Mesendoderm (in vitro differentiated cells): ENCODE measurements around the gene VPS35.

Experiments used
- DNase-seq: peaks from one replicate; pipeline ENCODE4 v3.0.0; 2013
- H2AK5ac ChIP-seq: 2 replicates; pipeline ENCODE4 v1.6.1; 2013; ENCODE audit warnings: low read length, inconsistent platforms
- H2BK120ac ChIP-seq: 2 replicates; pipeline ENCODE4 v1.6.1; 2013; ENCODE audit warnings: low read depth, mild to moderate bottlenecking, low read length, moderate library complexity, mixed read lengths
- H2BK15ac ChIP-seq: replicated peaks from 2 replicates; pipeline ENCODE4 v1.6.1; 2013; ENCODE audit warnings: low read depth, mild to moderate bottlenecking, moderate library complexity
- H2BK5ac ChIP-seq: 2 replicates; pipeline ENCODE4 v1.6.1; 2013; ENCODE audit warnings: low read length, inconsistent platforms
- H3K18ac ChIP-seq: 2 replicates; pipeline ENCODE4 v1.6.1; 2013; ENCODE audit warnings: mild to moderate bottlenecking, low read length, mixed read lengths
- H3K23ac ChIP-seq: one replicate; pipeline ENCODE4 v1.6.1; 2013; ENCODE audit warnings: low read length
- H3K27ac ChIP-seq: 2 replicates; pipeline ENCODE4 v1.5.1; 2013; ENCODE audit warnings: low read depth, mild to moderate bottlenecking, inconsistent platforms, low read length, moderate library complexity
- H3K27me3 ChIP-seq: 2 replicates; pipeline ENCODE4 v1.6.1; 2013; ENCODE audit warnings: low read length, control low read depth, mild to moderate bottlenecking, inconsistent platforms; ENCODE audit not compliant: insufficient read depth, poor library complexity
- H3K36me3 ChIP-seq: 2 replicates; pipeline ENCODE4 v1.6.1; 2013; ENCODE audit warnings: low read length, inconsistent platforms; ENCODE audit not compliant: control insufficient read depth, insufficient read depth
- H3K4ac ChIP-seq: one replicate; pipeline ENCODE4 v1.6.1; 2013; ENCODE audit warnings: low read depth, mild to moderate bottlenecking, low read length, moderate library complexity
- H3K4me1 ChIP-seq: 2 replicates; pipeline ENCODE4 v1.6.1; 2013; ENCODE audit warnings: low read depth, low read length, inconsistent platforms; ENCODE audit not compliant: control insufficient read depth
- H3K4me2 ChIP-seq: 2 replicates; pipeline ENCODE4 v1.6.1; 2013; ENCODE audit warnings: low read length
- H3K4me3 ChIP-seq: 2 replicates; pipeline ENCODE4 v1.5.1; 2013; ENCODE audit warnings: mild to moderate bottlenecking, low read length
- H3K56ac ChIP-seq: one replicate; pipeline ENCODE4 v1.6.1; 2013; ENCODE audit warnings: low read length
- H3K79me1 ChIP-seq: 2 replicates; pipeline ENCODE4 v1.6.1; 2013; ENCODE audit warnings: low read length, inconsistent platforms
- H3K79me2 ChIP-seq: 2 replicates; pipeline ENCODE4 v1.6.1; 2013; ENCODE audit warnings: mild to moderate bottlenecking, low read length; ENCODE audit not compliant: control insufficient read depth, insufficient read depth
- H3K9ac ChIP-seq: 2 replicates; pipeline ENCODE4 v1.6.1; 2013; ENCODE audit warnings: low read length, inconsistent platforms
- H4K5ac ChIP-seq: one replicate; pipeline ENCODE4 v1.6.1; 2013; ENCODE audit warnings: low read length
- H4K8ac ChIP-seq: one replicate; pipeline ENCODE4 v1.6.1; 2013; ENCODE audit warnings: low read depth, mild to moderate bottlenecking, control low read depth, low read length, moderate library complexity
- WGBS: extraction: QIAGEN DNeasy Blood & Tissue Kit; methylation state at CpG from one replicate; pipeline ENCODE4 v1.1.7; 2013; ENCODE audit warnings: low lambda C conversion rate, missing lambda C conversion rate; ENCODE audit not compliant: insufficient coverage; ENCODE audit errors: extremely low coverage; 5-methylcytosine and 5-hydroxymethylcytosine counted together

The VPS35 gene

GRCh38 chr16:46727630-46728029 lies 38.7 kb upstream of the VPS35 start:
- no peak overlapping the region for H3K18ac ChIP-seq
- no CpG with 5 or more reads among the region's 9 CpGs for WGBS
- H3K4ac ChIP-seq: no peak overlapping the region
- no peaks in the 10 kb centered on the region for H3K27me3 ChIP-seq
- H2BK15ac ChIP-seq: no peak overlapping the region
- H2BK120ac ChIP-seq: no peak overlapping the region
- H3K27ac ChIP-seq: no peak overlapping the region
- no peak overlapping the region for H2BK5ac ChIP-seq
- H3K4me3 ChIP-seq: no peak overlapping the region
- no peaks in the 10 kb centered on the region for H3K79me2 ChIP-seq
- H3K4me2 ChIP-seq: no peak overlapping the region
- no peak overlapping the region for H4K5ac ChIP-seq
- DNase-seq: no peak
- no peak overlapping the region for H3K23ac ChIP-seq
- H3K79me1 ChIP-seq: no peaks in the 10 kb centered on the region
- no peak overlapping the region for H4K8ac ChIP-seq
- H2AK5ac ChIP-seq: no peak overlapping the region
- H3K4me1 ChIP-seq: peaks cover 3% of the 10 kb centered on the region
- no peak overlapping the region for H3K9ac ChIP-seq
- H3K36me3 ChIP-seq: no peaks in the 10 kb centered on the region
- no peak overlapping the region for H3K56ac ChIP-seq

GRCh38 chr16:46727184-46727583 lies 38.2 kb upstream of the VPS35 start:
- H3K9ac ChIP-seq: no peak overlapping the region
- H2BK5ac ChIP-seq: no peak overlapping the region
- no peaks in the 10 kb centered on the region for H3K79me1 ChIP-seq
- no peak overlapping the region for H2BK120ac ChIP-seq
- no peak overlapping the region for H3K4ac ChIP-seq
- no peak overlapping the region for H4K8ac ChIP-seq
- H3K36me3 ChIP-seq: no peaks in the 10 kb centered on the region
- no peak overlapping the region for H3K23ac ChIP-seq
- H2AK5ac ChIP-seq: no peak overlapping the region
- H3K79me2 ChIP-seq: no peaks in the 10 kb centered on the region
- H3K4me1 ChIP-seq: peaks cover 3% of the 10 kb centered on the region
- no CpG with 5 or more reads among the region's 7 CpGs for WGBS
- no peak overlapping the region for H3K4me3 ChIP-seq
- DNase-seq: no peak
- no peak overlapping the region for H3K18ac ChIP-seq
- no peaks in the 10 kb centered on the region for H3K27me3 ChIP-seq
- H2BK15ac ChIP-seq: no peak overlapping the region
- H4K5ac ChIP-seq: no peak overlapping the region
- no peak overlapping the region for H3K27ac ChIP-seq
- no peak overlapping the region for H3K4me2 ChIP-seq
- H3K56ac ChIP-seq: no peak overlapping the region

- Histone ChIP-seq H3K79me2 (no peaks in the 10 kb centered on the region), H2BK15ac (no peak overlapping the region), H3K27me3 (no peaks in the 10 kb centered on the region), H2BK120ac (no peak overlapping the region), H3K4me3 (no peak overlapping the region), H2AK5ac (no peak overlapping the region), H4K8ac (no peak overlapping the region), H3K36me3 (no peaks in the 10 kb centered on the region), H3K79me1 (no peaks in the 10 kb centered on the region), H3K23ac (no peak overlapping the region), H3K4me1 (no peaks in the 10 kb centered on the region), H3K56ac (no peak overlapping the region), H3K4ac (no peak overlapping the region), H3K4me2 (no peak overlapping the region), H2BK5ac (no peak overlapping the region), H3K9ac (no peak overlapping the region), H3K18ac (no peak overlapping the region), H3K27ac (no peak overlapping the region), H4K5ac (no peak overlapping the region)
- no peak for DNase-seq
- no CpG with 5 or more reads among the region's 4 CpGs for WGBS
These were observed 32.9 kb upstream of the VPS35 start for GRCh38 chr16:46721885-46722284.

- no peaks in the 10 kb centered on the region for H3K79me2 ChIP-seq
- H3K27ac ChIP-seq: no peak overlapping the region
- no peak overlapping the region for H3K4ac ChIP-seq
- no peak overlapping the region for H3K4me2 ChIP-seq
- no peak overlapping the region for H2BK120ac ChIP-seq
- H2BK5ac ChIP-seq: no peak overlapping the region
- no peak overlapping the region for H3K9ac ChIP-seq
- H3K36me3 ChIP-seq: no peaks in the 10 kb centered on the region
- H3K79me1 ChIP-seq: no peaks in the 10 kb centered on the region
- no peaks in the 10 kb centered on the region for H3K27me3 ChIP-seq
- no peak overlapping the region for H4K5ac ChIP-seq
- DNase-seq: no peak
- no peak overlapping the region for H2BK15ac ChIP-seq
- no CpG with 5 or more reads among the region's 2 CpGs for WGBS
- no peak overlapping the region for H3K23ac ChIP-seq
- H3K4me3 ChIP-seq: no peak overlapping the region
- no peaks in the 10 kb centered on the region for H3K4me1 ChIP-seq
- H3K18ac ChIP-seq: no peak overlapping the region
- H2AK5ac ChIP-seq: no peak overlapping the region
- no peak overlapping the region for H3K56ac ChIP-seq
- no peak overlapping the region for H4K8ac ChIP-seq
These were observed 31.6 kb upstream of the VPS35 start for GRCh38 chr16:46720619-46721018.

GRCh38 chr16:46719528-46719927 lies 30.6 kb upstream of the VPS35 start:
- Histone ChIP-seq H3K23ac (no peak overlapping the region), H3K4me1 (no peaks in the 10 kb centered on the region), H3K4ac (no peak overlapping the region), H3K79me1 (no peaks in the 10 kb centered on the region), H3K36me3 (no peaks in the 10 kb centered on the region), H3K4me3 (no peak overlapping the region), H3K18ac (no peak overlapping the region), H4K8ac (no peak overlapping the region), H2BK15ac (no peak overlapping the region), H3K27ac (no peak overlapping the region), H3K9ac (no peak overlapping the region), H2AK5ac (no peak overlapping the region), H3K56ac (no peak overlapping the region), H4K5ac (no peak overlapping the region), H3K4me2 (no peak overlapping the region), H3K27me3 (no peaks in the 10 kb centered on the region), H2BK120ac (no peak overlapping the region), H3K79me2 (no peaks in the 10 kb centered on the region), H2BK5ac (no peak overlapping the region)
- WGBS: no CpG with 5 or more reads among the region's 6 CpGs
- no peak for DNase-seq

GRCh38 chr16:46718214-46718613 lies 29.2 kb upstream of the VPS35 start:
- no peaks in the 10 kb centered on the region for H3K79me2 ChIP-seq
- DNase-seq: no peak
- H2AK5ac ChIP-seq: no peak overlapping the region

More at GRCh38 chr16:46718214-46718613, 29.2 kb upstream of the VPS35 start:
- H3K27me3 ChIP-seq: no peaks in the 10 kb centered on the region
- no peak overlapping the region for H3K27ac ChIP-seq
- H3K18ac ChIP-seq: no peak overlapping the region
- no peaks in the 10 kb centered on the region for H3K36me3 ChIP-seq
- WGBS: no CpG with 5 or more reads among the region's 8 CpGs
- H2BK15ac ChIP-seq: no peak overlapping the region
- H3K56ac ChIP-seq: no peak overlapping the region
- no peak overlapping the region for H3K9ac ChIP-seq
- no peak overlapping the region for H3K4me2 ChIP-seq
- no peaks in the 10 kb centered on the region for H3K4me1 ChIP-seq
- no peak overlapping the region for H4K5ac ChIP-seq
- H2BK120ac ChIP-seq: no peak overlapping the region
- no peak overlapping the region for H2BK5ac ChIP-seq
- H4K8ac ChIP-seq: no peak overlapping the region
- no peak overlapping the region for H3K23ac ChIP-seq
- no peak overlapping the region for H3K4me3 ChIP-seq
- no peak overlapping the region for H3K4ac ChIP-seq
- no peaks in the 10 kb centered on the region for H3K79me1 ChIP-seq
